ENCODE data around the gene MYO1B. TPM values are rescaled to one million over a fixed set of nuclear protein-coding genes. Genes with fewer than 3 reads are reported as not detected.

MYO1B gene
- total RNA-seq, 1 experiment from 2014 or later, result 37.8 TPM

GRCh38 chr2:191255756-191256312, 10.6 kb downstream of the MYO1B start:
- intact Hi-C loops (cut with micrococcal nuclease; ENCODE audit: unreplicated experiment), result no loop called here
- H3K36me3 ChIP-seq (ENCODE audit: insufficient read depth, low read length, poor library complexity, severe bottlenecking), result no peaks in the 10 kb centered on the region
- no peak for DNase-seq (ENCODE audit: low spot score)
- ChIA-PET POLR2A (ENCODE audit: low non-redundant PET) (no interaction called here), CTCF (no interaction called here)
- H3K4me3 ChIP-seq (ENCODE audit: low read depth, low read length, poor library complexity, severe bottlenecking), result no peak overlapping the region
- H3K9me3 ChIP-seq (ENCODE audit: low read depth, low read length, poor library complexity, severe bottlenecking), result no peaks in the 10 kb centered on the region
- peaks cover 6% of the 10 kb centered on the region for H3K4me1 ChIP-seq (ENCODE audit: insufficient read depth, low read length, poor library complexity, severe bottlenecking)
- no peaks in the 10 kb centered on the region for H3K27me3 ChIP-seq (replicated peaks; ENCODE audit: insufficient read depth, low read depth, low read length, poor library complexity)
- H3K27ac ChIP-seq (ENCODE audit: low read depth, low read length, poor library complexity, severe bottlenecking), result no peak overlapping the region
- BruUV-seq (replicated peaks), result no TSS peak
- TF ChIP-seq EZH2 (IDR thresholded peaks at IDR 0.05; ENCODE audit: borderline replicate concordance, low read depth, low read length, poor library complexity, severe bottlenecking), result no peak
- TF ChIP-seq, protein P1, sequence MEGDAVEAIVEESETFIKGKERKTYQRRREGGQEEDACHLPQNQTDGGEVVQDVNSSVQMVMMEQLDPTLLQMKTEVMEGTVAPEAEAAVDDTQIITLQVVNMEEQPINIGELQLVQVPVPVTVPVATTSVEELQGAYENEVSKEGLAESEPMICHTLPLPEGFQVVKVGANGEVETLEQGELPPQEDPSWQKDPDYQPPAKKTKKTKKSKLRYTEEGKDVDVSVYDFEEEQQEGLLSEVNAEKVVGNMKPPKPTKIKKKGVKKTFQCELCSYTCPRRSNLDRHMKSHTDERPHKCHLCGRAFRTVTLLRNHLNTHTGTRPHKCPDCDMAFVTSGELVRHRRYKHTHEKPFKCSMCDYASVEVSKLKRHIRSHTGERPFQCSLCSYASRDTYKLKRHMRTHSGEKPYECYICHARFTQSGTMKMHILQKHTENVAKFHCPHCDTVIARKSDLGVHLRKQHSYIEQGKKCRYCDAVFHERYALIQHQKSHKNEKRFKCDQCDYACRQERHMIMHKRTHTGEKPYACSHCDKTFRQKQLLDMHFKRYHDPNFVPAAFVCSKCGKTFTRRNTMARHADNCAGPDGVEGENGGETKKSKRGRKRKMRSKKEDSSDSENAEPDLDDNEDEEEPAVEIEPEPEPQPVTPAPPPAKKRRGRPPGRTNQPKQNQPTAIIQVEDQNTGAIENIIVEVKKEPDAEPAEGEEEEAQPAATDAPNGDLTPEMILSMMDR (conservative IDR thresholded peaks at IDR 0.05; ENCODE audit: low read depth, low read length), result no peak

- TF ChIP-seq, protein P1 (conservative IDR thresholded peaks at IDR 0.05; ENCODE audit: low read depth, low read length), result no peak
- TF ChIP-seq EZH2 (IDR thresholded peaks at IDR 0.05; ENCODE audit: borderline replicate concordance, low read depth, low read length, poor library complexity, severe bottlenecking), result no peak
- ChIA-PET POLR2A (ENCODE audit: low non-redundant PET) (no interaction called here), CTCF (no interaction called here)
- no peak for DNase-seq (ENCODE audit: low spot score)
- Histone ChIP-seq H3K9me3 (ENCODE audit: low read depth, low read length, poor library complexity, severe bottlenecking) (no peaks in the 10 kb centered on the region), H3K4me3 (ENCODE audit: low read depth, low read length, poor library complexity, severe bottlenecking) (no peak overlapping the region), H3K27ac (ENCODE audit: low read depth, low read length, poor library complexity, severe bottlenecking) (no peak overlapping the region), H3K27me3 (replicated peaks; ENCODE audit: insufficient read depth, low read depth, low read length, poor library complexity) (no peaks in the 10 kb centered on the region), H3K36me3 (ENCODE audit: insufficient read depth, low read length, poor library complexity, severe bottlenecking) (no peaks in the 10 kb centered on the region), H3K4me1 (ENCODE audit: insufficient read depth, low read length, poor library complexity, severe bottlenecking) (no peaks in the 10 kb centered on the region)
- BruUV-seq (replicated peaks), result no TSS peak
- intact Hi-C loops (cut with micrococcal nuclease; ENCODE audit: unreplicated experiment), result no loop called here
Observed at GRCh38 chr2:191257934-191258333, 12.7 kb downstream of the MYO1B start.

- TF ChIP-seq, protein P1 (conservative IDR thresholded peaks at IDR 0.05; ENCODE audit: low read depth, low read length), result no peak
- TF ChIP-seq EZH2 (IDR thresholded peaks at IDR 0.05; ENCODE audit: borderline replicate concordance, low read depth, low read length, poor library complexity, severe bottlenecking), result no peak
- intact Hi-C loops (cut with micrococcal nuclease; ENCODE audit: unreplicated experiment), result no loop called here
- BruUV-seq (replicated peaks), result no TSS peak
- ChIA-PET POLR2A (ENCODE audit: low non-redundant PET) (no interaction called here), CTCF (no interaction called here)
- H3K27me3 ChIP-seq (replicated peaks; ENCODE audit: insufficient read depth, low read depth, low read length, poor library complexity), result no peaks in the 10 kb centered on the region
- H3K36me3 ChIP-seq (ENCODE audit: insufficient read depth, low read length, poor library complexity, severe bottlenecking), result no peaks in the 10 kb centered on the region
- H3K4me1 ChIP-seq (ENCODE audit: insufficient read depth, low read length, poor library complexity, severe bottlenecking), result no peaks in the 10 kb centered on the region
- H3K9me3 ChIP-seq (ENCODE audit: low read depth, low read length, poor library complexity, severe bottlenecking), result no peaks in the 10 kb centered on the region
- no peak overlapping the region for H3K4me3 ChIP-seq (ENCODE audit: low read depth, low read length, poor library complexity, severe bottlenecking)
- DNase-seq (ENCODE audit: low spot score), result no peak
- H3K27ac ChIP-seq (ENCODE audit: low read depth, low read length, poor library complexity, severe bottlenecking), result no peak overlapping the region
Observed at GRCh38 chr2:191258996-191259395, 13.8 kb downstream of the MYO1B start.

All from A673 (cell line).